Measurements from ENCODE around the gene PARVA.
A peak's percentile ranks its signal among the peaks of the same experiment; 100 is the strongest.

PARVA gene

GRCh38 chr11:12494699-12495098, 117.3 kb downstream of the PARVA start:
- DNase-seq (ENCODE audit: low read depth) = no peak
- no peak for TF ChIP-seq CTCF (IDR thresholded peaks at IDR 0.05; ENCODE audit: low read depth, low read length, missing control alignments)
- H3K4me3 ChIP-seq (ENCODE audit: low read depth, low read length) = no peak overlapping the region

- peak; percentile 12 for TF ChIP-seq CTCF (IDR thresholded peaks at IDR 0.05; ENCODE audit: low read depth, low read length, missing control alignments)
- no peak overlapping the region for H3K4me3 ChIP-seq (ENCODE audit: low read depth, low read length)
- DNase-seq (ENCODE audit: low read depth) = no peak
Observed at GRCh38 chr11:12496181-12497025, 119.0 kb downstream of the PARVA start.

GRCh38 chr11:12497431-12497830, 120.1 kb downstream of the PARVA start:
- no peak for TF ChIP-seq CTCF (IDR thresholded peaks at IDR 0.05; ENCODE audit: low read depth, low read length, missing control alignments)
- DNase-seq (ENCODE audit: low read depth) = no peak
- no peak overlapping the region for H3K4me3 ChIP-seq (ENCODE audit: low read depth, low read length)

GRCh38 chr11:12499071-12499470, 121.7 kb downstream of the PARVA start:
- DNase-seq (ENCODE audit: low read depth) = no peak
- TF ChIP-seq CTCF (IDR thresholded peaks at IDR 0.05; ENCODE audit: low read depth, low read length, missing control alignments) = no peak

GRCh38 chr11:12502046-12502445, 124.7 kb downstream of the PARVA start:
- DNase-seq (ENCODE audit: low read depth) = no peak
- TF ChIP-seq CTCF (IDR thresholded peaks at IDR 0.05; ENCODE audit: low read depth, low read length, missing control alignments) = no peak
- H3K4me3 ChIP-seq (ENCODE audit: low read depth, low read length) = no peak overlapping the region

More at GRCh38 chr11:12499071-12499470, 121.7 kb downstream of the PARVA start:
- H3K4me3 ChIP-seq (ENCODE audit: low read depth, low read length) = no peak overlapping the region

- DNase-seq (ENCODE audit: low read depth) = no peak
- H3K4me3 ChIP-seq (ENCODE audit: low read depth, low read length) = no peak overlapping the region
- TF ChIP-seq CTCF (IDR thresholded peaks at IDR 0.05; ENCODE audit: low read depth, low read length, missing control alignments) = no peak
Observed at GRCh38 chr11:12503039-12503484, 125.7 kb downstream of the PARVA start.

- H3K4me3 ChIP-seq (ENCODE audit: low read depth, low read length) = no peak overlapping the region
- no peak for TF ChIP-seq CTCF (IDR thresholded peaks at IDR 0.05; ENCODE audit: low read depth, low read length, missing control alignments)
- DNase-seq (ENCODE audit: low read depth) = no peak
Observed at GRCh38 chr11:12503886-12504285, 126.5 kb downstream of the PARVA start.
